Lower leg skin (tissue), 4 donors: ENCODE results near the gene WNT7B. TPM values are rescaled to one million over a fixed set of nuclear protein-coding genes. Genes with fewer than 3 reads are reported as not detected.

Experiments
- DNase-seq, 2 donors: peaks; one replicate each; pipeline ENCODE4 v3.0.0-alpha.2; 2019; ENCODE audit warnings: low spot score in 2 of 2
- H3K4me3 ChIP-seq: fragments of 200-600 bp; sonication (generic); 2 replicates; pipeline ENCODE4 v1.5.1; 2017; ENCODE audit warnings: mild to moderate bottlenecking, low read depth; ENCODE audit not compliant: poor library complexity, severe bottlenecking
- POLR2A ChIP-seq, 2 donors: fragments of 450-650 bp; IDR thresholded peaks; one replicate each; pipeline ENCODE4 v1.6.1; 2016 to 2017; ENCODE audit warnings: antibody characterized with exemption in 2 of 2, mild to moderate bottlenecking in 1 of 2, moderate library complexity in 1 of 2
- WGBS, 2 donors: methylation state at CpG; one replicate each; pipeline ENCODE4 v1.1.5; 2018; 5-methylcytosine and 5-hydroxymethylcytosine counted together
- intact Hi-C: fragments of 100-400 bp; cut with DNase I; formaldehyde crosslinking; loops from one replicate; pipeline ENCODE4 v1.15.0; 2023; ENCODE audit warnings: low total_unique reads
- total RNA-seq, 4 donors: library from RNA; depleted of rRNA; stranded (reverse); fragments of >200 nt; gene quantifications; one replicate each; pipeline ENCODE4 v1.1.0, GENCODE V29; 2016
- TF ChIP-seq, protein P1 (sequence below), 3 donors: fragments of 450-650 bp; IDR thresholded peaks; one replicate each; pipeline ENCODE4 v1.5.1; 2016; ENCODE audit warnings: antibody characterized with exemption in 3 of 3, mild to moderate bottlenecking in 3 of 3, moderate library complexity in 2 of 3

WNT7B gene
- total RNA-seq, 4 donors from 2014 or later: 26.4 to 39.9 (median 33.9) TPM

DNA sequence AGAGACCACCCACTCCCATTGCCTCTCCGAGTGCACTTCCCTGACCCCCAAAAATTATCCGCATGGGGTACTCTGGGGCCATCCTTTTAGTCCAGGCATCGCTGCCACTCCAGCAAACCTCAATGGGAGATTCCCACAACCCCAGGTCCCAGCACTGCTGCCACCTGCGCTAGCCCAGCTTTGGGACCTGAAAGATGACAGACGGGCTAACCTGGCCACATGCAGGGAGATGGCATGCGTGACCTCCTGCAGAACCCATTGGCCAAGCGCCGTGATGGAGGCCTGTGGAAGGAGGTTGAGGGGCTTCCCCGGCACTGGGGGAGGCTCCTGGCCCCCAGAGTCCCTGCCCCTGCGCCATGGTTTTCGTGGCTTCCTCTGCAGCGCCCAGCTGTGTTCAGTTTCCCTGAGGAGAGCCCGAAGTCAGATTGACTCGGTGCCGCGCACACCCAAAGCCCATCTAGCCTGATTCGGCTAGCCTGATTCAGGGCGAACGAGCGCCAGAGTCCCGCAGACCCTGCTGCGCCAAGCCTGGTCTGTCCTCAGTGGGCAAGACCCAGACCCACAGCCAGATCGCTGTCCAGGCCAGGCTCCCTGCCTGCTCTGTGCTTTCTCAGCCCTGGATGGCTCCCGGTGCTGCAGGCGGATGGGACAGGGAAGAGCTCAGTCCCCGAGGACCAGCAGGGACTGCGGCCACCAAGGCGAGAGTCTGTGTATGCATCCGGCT lies 751 bp upstream of the WNT7B start:
- no peak overlapping the region for H3K4me3 ChIP-seq
- TF ChIP-seq, protein P1, sequence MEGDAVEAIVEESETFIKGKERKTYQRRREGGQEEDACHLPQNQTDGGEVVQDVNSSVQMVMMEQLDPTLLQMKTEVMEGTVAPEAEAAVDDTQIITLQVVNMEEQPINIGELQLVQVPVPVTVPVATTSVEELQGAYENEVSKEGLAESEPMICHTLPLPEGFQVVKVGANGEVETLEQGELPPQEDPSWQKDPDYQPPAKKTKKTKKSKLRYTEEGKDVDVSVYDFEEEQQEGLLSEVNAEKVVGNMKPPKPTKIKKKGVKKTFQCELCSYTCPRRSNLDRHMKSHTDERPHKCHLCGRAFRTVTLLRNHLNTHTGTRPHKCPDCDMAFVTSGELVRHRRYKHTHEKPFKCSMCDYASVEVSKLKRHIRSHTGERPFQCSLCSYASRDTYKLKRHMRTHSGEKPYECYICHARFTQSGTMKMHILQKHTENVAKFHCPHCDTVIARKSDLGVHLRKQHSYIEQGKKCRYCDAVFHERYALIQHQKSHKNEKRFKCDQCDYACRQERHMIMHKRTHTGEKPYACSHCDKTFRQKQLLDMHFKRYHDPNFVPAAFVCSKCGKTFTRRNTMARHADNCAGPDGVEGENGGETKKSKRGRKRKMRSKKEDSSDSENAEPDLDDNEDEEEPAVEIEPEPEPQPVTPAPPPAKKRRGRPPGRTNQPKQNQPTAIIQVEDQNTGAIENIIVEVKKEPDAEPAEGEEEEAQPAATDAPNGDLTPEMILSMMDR (IDR thresholded peaks at IDR 0.05): no peak
- no peak for TF ChIP-seq POLR2A (IDR thresholded peaks at IDR 0.05)
- intact Hi-C loops: no loop called here
- 4 to 7% methylated on average over 10 to 27 of the region's 29 CpGs for WGBS, 2 donors
- no peak for DNase-seq

DNA sequence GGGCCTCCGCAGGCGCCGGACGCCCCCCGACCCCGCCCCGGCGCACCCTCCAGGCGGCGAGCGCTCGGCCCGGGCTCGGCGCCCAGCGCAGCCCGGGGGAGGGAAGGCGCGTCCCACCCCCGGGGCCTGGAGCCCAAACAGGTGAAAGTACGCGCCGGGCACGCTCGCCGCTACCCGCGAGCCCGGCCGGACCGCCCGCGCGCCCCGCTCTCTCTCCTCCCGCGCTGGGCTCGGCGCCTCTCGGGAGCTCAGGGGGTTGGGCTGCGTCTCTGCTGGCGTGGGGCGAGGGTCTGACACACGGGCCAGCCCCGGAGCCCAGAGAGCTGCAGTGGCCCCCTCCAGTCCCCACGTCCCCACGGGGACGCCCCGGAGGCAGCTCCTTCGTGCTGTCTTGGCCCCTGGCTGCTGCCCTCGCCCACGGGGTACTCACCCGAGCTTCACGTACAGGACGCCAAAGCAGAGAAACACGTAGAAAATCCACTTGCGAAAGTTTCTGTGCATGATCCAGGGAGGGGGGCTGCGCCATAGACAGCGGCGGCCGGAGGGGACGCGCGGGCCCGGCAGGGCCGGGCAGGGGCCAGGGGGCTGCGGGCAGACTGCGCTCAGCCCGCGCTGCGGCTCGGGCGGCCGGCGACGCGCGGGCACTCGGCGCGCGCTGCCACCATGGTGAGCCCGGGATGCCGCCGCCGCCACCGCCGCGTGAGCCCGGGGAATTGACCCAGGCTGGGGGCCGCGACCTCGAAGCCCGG lies 534 bp downstream of the WNT7B start:
- TF ChIP-seq POLR2A (IDR thresholded peaks at IDR 0.05): no peak
- TF ChIP-seq, protein P1 (IDR thresholded peaks at IDR 0.05): no peak
- WGBS, 2 donors: 1 to 3% methylated on average over 8 to 29 of the region's 94 CpGs
- H3K4me3 ChIP-seq: peak overlapping the region; percentile 10
- intact Hi-C loops: no loop called here
- DNase-seq: no peak

DNA sequence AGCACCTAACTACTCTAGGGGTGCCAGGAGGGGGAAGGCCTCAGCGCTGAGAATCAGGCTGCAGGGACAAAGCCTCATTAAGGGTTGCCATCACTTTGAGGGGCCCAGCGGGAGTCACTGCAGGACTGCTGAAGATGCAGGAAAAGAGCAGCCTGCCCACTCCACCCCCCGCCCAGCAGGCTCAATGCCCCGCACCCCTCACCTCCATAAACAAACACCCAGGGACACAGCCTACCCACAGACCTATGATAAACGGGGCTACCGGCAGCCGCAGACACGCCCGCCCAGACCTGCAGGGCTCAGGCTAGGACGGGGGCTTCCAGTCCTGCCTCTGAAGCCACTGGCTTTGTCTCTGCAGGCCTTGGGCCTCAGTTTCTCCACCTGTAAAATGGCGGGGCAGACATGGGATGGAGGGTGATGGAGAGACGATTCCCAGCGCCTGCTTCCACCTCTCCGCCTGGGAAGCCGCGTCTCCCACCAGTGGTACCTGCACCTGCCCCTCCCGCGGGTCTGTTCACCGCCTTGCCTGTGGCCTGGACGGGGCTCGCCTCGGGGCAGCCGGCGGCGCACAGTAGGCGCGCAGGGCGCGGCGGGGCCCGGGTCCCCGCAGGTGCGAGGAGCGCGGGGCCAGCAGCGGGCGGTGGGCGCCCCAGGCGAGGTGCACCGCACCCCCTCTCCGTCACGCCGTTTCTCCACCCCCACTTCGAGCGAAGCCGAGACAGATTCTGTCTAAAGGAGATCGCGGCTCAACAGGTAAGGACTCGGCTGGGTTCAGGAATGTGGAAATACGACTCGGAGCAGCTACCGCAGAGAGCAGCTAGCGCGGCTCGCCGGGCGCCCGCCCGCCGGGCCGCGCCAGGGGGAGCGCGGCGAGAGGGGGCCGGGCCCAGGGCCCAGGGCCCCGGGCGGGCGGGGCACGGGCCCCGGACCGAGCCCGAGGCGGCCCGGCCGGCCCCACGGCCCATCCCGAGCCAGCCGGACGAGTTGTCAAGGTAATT lies 1.5 kb downstream of the WNT7B start:
- no peak for DNase-seq
- WGBS, 2 donors: 3 to 4% methylated on average over 12 to 30 of the region's 80 CpGs

DNA sequence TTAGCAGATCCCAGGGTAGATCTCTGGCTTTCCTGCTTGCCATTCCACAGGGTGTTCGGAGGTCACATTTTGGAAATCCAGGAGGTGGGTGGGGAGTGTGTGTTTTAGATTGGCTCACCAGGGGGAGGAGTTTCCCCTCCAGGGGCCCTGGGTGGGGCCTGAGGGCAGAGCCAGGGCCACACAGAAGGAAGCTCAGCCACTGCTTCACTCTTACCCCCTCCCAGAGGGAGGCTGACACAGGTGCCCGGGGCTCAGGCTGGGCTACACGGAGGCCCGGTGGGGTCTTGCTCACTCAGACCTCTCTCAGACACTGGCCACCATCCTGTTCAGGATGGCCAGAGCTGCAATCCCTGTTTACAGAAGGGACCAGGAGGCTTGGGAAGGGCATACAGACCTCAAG lies 2.5 kb downstream of the WNT7B start:
- DNase-seq: no peak
- no peak for TF ChIP-seq POLR2A (IDR thresholded peaks at IDR 0.05)
- TF ChIP-seq, protein P1 (IDR thresholded peaks at IDR 0.05): no peak
- intact Hi-C loops: no loop called here
- H3K4me3 ChIP-seq: no peak overlapping the region
- 17 to 19% methylated on average over 4 of the region's 4 CpGs for WGBS, 2 donors

More for the DNA sequence above, 1.5 kb downstream of the WNT7B start:
- TF ChIP-seq POLR2A (IDR thresholded peaks at IDR 0.05): no peak
- TF ChIP-seq, protein P1 (IDR thresholded peaks at IDR 0.05): no peak
- no peak overlapping the region for H3K4me3 ChIP-seq
- intact Hi-C loops: no loop called here

DNA sequence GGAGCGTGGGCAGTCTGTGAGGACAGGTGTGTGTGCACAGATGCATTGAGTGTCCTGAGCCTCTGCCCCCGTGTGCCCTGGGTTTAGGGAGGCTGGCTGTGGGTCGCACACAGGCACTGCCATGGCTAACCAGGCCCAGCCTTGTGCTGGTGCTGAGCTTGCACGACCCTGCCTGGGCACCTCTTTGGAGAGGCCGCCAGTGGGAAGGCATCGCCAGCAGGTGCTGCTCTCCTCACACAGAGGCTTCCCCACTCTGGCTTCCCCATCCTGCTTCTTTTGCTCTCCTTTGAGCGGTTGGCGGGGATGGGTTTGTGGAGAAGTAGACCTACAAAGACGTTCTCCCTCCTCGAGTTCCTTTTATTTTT lies 4.1 kb downstream of the WNT7B start:
- no peak overlapping the region for H3K4me3 ChIP-seq
- intact Hi-C loops: no loop called here
- no peak for DNase-seq
- 52% methylated on average over 8 to 10 of the region's 10 CpGs for WGBS, 2 donors
- no peak for TF ChIP-seq POLR2A (IDR thresholded peaks at IDR 0.05)
- TF ChIP-seq, protein P1 (IDR thresholded peaks at IDR 0.05): no peak
